ENCODE measurements around the gene TANGO2.

TANGO2 gene

DNA sequence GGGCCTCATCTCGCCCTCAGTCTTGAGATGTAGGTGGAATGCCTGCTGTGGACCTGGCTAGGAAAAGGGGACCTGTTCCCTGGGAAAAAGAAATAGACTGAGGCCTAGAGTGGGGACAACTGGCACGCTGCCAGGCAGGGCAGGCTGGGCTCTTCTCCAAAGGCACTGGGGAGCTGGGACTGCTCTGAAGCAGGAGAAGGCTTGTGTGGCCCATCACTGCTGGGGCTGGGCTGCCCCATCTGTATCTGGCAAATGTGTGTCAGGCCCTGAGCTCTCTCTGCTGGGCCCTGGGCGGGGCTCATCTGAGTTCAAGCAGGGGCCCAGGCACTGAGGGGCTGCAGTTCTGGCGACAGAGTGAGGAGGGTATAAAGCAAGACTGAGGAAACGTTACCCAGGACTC is 37.2 kb upstream of the TANGO2 start:
- no peak for DNase-seq (ENCODE audit: low read depth in 2 of 2)

DNA sequence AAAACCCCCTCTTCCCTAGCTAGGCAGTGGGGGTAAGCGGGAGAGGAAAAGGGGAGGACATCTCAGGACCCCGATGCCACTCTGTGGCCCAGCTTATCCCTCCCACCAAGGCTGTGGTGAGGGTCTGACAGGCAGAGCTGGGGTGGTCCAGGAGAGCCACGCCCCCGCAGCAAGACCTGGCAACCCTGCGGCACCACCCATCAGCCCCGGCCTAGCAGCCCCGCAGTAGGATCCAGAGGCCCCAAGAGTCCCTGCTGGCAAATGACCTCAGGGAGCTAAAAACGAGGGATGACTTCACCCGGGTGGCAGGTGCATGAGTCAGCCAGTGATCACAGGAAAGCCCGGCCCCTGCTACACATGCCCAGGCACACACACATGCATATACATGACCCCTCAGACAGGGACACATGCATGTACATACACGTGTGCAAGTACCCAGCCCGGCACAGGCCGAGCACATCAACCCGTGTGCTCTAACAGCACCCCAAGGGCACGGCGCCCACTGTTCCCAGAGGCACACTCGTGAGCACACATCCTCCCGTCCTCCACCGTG is 36.6 kb upstream of the TANGO2 start:
- DNase-seq (ENCODE audit: low read depth in 2 of 2): no peak

DNA sequence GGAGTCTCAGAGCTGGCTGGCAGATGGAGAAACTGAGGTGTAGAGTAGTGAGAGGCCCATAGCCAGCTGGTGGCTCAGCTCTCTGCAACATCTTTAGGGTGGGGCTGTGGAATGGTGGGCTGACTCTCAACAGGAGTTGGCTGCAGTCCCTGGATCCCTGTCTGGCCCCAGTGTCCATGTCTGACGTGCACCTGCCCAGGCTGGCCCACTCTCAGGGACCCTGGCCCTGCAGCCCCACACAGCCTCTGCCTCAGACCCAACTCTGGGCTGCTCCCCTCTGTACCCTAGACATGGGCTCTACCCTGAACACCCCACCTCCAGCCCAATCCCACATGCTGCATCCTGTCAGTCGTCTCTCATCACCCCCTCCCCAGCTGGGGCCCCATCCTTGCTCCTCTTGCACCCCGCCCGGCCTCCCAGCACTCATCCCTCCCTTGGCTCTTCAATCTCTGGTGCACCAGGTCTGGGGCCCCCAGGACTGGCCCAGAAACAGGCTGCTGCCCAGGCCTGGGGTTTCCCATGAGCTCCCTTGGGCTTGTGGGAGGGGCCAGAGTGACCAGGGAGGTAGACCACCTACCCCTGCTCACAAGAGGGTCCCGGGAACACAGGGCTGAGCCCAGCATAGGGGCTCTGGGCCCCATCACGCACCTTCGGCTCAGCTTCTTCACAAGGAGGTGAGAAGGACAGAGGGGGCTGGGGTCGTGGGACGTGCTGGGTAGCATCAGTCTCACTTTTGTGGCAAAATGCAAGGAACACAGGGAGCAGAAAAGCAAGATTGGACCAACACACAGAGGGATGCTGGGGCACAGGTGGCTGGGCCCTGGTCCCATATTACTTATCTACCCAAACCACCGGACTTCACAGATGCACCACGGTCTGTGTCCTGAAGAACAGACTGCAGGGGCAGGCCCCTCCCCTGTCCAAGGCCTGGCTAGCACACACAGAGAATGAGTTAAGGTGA is 35.8 kb upstream of the TANGO2 start:
- DNase-seq (ENCODE audit: low read depth in 2 of 2): no peak

DNA sequence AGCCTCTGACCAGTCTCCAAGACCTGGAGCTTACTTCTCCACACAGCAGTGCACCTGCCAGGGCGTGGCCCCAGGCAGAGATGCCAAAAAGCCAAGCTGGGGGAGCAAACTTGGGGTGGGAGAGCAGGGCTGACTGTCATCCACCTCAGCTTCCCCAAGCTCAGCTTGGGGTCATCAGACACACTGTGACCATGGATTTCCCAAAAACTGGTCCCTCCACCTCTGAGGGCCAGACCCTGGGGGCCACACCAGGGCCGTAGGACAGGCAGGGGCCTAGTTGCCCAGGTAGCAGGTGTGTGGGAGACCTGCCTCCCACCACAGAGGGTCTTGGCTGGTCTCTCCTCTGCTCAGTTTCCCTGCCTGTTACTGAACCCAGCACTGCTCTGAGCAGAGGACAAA is 34.9 kb upstream of the TANGO2 start:
- DNase-seq (ENCODE audit: low read depth in 2 of 2): no peak

DNA sequence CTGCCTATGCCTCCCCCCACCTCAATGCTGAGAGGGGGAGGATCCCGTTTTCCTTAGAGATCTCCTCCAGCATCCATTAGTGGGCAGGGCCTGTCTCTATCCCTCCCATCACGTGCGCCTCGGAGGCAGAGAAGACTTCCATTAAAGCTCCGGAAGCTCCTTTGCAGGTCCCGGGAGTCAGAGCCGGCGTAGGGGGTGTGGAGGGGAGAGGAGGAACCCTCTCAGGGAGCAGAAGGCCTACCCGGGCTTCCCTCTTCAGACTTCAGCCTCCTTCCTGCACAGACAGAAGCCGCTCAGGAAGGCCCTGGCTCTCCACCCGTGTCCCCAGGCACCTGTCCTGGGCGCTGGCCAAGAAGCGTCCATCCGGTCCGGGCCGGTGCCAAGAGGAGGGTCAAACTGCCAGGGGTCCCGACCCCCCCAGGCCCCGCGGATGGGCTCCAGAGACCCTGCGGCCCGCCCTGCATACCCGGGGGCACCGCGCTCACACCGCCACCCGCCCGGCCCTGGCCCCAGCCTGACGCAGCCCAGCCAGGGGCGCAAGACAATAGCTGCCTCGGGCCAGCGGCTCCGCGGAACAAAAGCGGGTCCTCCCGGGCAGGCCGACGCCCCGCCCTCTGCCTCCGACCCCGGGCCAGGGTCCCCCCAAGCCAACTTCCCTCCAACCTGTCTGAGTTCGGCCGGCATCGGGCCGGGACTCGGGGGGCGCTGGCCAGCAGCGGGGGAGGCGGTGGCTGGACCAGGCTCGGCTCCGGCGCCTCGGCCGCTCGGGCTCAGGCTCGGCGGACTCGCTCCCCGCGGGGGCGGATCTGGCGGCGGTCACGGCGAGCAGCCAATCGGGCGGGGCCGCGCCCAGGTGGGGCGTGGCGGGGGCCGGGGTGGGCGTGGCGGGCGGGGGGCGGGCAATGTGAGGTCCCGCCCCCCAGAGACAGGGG is 34.2 kb upstream of the TANGO2 start:
- peak; percentile 14 to 43 for DNase-seq (ENCODE audit: low read depth in 2 of 2)

DNA sequence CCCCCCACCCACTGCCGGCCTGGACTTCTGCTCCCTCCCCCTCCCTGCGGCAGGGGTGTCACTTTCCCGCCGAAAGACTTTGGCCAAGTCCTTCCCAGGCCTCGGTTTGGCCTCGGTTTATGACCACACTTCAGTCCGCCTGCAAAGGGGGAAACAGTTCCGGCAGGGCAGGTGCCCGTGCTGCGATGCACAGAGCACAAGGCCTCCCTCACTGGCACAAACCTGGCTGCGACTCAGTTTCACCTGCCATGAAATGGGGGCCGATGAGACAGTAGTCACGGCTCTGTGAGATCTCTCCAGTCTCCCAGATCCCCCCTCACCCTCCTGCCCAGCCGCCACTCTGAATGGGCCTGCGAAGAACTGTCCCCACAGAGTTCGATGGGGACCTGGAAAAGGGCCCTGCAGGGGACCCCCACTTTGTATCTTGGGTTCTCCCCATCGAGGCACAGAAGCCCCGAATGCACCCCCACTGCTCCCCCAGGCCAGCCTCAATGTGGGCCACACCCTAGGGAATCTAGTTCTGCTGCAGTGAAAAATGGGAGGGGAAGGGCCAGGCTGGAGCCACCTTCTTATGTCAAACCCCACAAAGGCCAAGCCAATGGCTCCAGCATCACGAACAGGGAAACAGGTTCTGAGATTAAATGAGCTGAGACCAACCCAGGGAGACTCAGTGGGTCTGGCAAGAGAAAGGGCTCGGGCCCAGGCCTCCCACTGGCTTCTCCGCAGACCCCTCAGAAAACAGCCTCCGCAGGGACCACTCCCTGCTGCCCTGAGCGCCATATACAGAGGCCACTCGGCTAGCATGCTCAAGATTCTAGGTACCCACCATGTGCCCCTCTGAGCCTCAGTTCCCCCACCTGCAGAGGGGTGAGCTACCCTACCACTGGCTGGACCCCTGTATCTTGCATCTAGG is 33.3 kb upstream of the TANGO2 start:
- DNase-seq (ENCODE audit: low read depth in 2 of 2): no peak

DNA sequence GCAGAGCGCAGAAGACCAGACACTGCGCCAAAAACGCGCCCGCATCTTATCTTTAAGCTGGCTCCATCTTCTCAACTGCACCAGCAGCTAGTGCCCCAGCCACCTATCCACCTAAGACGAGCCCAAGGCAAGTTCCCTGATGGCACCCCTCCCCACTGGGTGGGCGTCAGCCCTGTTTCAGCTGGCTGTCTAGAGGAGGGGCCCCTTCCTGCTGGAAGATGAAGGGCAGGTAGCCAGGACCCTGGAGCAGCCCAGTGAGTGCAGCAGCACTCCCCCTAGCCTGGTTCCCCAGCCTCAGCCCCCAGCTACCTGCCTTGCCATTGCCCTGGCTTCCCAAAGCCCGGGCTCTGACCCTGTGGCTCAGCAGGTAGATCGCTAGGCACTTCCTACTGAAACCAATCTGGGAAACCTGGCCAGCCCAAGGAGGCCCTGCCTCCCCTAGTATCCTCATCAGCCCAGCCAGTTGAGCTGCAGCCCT is 32.5 kb upstream of the TANGO2 start:
- DNase-seq (ENCODE audit: low read depth in 2 of 2): no peak

DNA sequence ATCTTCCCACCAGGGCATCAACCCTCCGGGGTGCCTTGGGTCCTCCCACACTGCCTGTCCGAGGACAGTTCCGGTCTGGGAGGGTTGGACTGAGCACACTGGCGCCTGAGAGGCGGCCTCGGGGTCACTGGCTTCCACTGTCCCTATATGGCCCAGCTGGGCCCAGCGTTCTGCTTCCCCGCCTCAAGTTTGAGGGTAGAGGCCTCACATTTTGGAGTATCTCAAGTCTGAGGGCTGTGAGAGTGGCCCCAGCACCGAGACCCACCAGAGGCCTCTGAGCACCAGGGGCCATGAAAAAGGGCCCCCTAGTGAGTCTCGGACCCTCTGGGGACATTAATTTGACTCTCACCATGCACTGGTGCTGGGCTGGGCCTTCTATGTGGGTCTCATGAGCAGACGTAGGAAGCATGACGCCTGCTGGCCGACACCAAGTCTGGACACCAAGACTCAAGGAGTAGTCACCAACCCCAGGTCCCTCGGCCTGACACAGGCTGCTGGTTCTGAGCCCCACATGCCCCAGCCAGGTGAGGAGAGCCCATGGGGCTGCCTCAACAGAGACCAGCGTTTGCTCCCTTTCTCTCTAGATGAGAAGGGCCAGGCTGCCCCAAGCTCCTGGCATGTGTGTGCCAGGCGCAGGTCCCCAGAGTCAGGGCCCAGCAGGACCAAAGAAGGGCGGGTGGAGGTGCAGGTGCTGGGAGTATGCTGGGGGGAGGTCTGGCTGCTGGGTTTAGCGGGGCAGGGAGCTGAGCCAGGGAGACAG is 31.8 kb upstream of the TANGO2 start:
- no peak for DNase-seq (ENCODE audit: low read depth in 2 of 2)

DNA sequence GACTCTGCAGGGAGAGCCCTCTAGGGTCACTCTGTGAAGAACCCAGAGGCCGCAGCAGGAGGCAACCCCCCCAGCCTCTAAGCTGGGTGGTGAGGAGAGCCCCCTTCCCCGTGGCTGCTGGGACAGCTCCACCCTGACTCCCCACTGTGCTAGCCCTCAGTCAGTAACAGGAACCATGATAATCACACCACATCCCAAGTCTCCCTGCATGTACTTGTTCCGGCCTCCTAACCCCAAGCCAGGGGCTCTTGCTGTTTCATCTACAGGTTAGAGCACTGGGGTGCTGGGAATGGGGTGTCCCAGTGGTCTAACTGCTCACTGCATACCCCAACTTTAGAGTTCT is 31.2 kb upstream of the TANGO2 start:
- no peak for DNase-seq (ENCODE audit: low read depth in 2 of 2)

DNA sequence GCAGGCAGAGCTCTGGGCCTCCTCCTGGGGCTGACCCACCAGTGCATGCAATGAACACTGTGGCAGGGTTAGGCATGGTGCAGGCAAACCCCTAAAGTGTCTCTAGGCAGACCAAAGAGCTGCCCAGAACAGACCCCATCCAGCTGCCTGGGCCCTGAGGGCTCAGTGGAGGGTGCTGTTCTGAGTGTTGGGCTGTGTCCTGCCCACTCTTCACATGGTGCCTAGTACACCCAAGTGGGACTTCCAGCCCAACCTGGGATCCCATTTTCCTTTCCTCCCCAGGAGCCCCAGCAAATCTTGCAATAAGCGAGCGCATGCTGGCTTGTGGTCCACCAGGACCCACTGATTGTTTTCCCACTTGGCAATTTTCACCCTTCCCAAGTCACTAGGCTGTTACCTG is 30.7 kb upstream of the TANGO2 start:
- no peak for DNase-seq (ENCODE audit: low read depth in 2 of 2)

DNA sequence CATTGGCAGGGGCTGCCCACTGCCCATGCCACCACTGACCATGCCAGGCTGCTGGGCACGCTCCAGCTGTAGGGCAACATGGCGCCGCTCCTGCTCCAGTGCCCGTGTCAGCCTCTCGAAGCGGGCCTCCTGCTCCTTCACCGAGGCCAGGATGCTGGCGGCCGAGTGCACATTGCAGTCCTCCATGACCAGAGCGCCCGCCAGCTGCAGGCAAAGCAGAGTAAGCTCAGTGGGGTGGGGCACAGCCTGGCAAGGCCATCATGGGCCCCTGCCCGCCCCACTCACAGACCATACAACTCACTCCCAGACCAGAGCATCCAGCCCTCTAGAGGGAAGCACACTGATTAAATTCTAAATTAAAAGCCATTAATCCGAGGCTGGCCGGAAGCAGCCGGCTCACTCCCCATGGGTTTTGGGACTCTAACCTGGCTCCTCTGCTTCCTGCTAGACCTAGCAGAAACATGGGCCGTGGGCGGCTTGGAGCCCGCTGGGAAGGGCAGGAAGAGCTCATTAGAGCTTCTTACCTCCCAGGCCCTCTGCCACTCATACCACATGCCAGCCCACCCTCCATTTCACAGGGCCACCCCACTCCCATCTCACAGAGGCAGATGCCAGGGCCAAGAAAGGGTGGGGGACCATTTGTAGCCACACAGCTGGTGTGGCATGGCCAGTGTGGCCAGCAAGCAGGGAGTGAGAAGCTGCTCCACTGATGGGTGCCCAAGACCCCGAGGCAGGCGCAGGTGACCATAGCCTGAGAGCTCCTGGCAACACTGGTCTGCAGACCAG is 30.1 kb upstream of the TANGO2 start:
- no peak for DNase-seq (ENCODE audit: low read depth in 2 of 2)

DNA sequence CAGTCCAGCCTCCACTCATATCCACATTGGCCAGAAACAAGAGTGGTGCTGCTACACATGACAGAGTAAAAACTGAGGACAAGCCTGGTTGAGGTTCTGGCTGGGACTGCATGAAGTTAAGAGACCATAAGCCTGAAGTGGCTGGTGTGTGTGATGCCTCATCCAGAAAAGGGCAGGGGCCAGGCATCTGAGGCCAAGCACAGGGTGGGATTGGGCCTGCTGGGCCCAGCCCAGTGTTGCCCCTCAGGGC is 29.6 kb upstream of the TANGO2 start:
- no peak for DNase-seq (ENCODE audit: low read depth in 2 of 2)

DNA sequence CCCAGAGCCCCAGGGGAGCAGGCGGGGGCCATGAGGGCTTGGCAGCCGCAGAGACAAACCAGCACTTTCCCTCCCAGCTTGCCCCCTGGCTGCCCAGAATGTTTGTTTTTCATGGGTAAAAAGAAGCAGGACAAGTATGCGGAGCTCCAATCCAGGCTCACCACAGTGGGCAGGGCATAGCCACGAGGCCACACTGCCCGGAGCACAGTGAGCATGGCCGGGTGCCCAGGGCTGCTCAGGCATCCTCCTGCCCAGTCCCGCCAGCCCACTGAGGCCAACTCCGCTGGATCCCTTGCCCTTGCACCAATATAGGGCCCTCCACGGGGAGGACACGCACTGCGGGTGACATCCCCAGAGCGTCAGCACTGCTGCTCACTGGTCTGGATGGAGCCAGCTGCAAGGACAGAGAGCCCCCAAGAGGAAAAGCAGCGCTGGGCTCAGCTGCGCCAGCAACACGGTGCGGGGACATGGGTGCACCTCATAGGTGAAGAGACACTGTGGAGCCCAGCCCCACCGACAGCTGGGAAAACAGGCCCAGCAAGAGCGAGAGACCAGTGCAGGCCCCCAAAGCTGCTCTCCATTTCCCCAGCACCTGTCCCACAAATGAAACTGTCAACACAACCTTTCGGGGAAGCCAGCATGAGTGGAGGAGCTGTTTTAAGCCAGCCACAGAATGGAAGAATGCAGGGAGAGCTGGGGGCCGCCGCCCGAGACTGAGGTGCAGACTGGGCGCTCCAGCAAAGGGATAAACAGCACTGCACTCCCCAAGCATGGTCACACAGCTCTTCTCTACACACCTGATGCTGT is 29.1 kb upstream of the TANGO2 start:
- DNase-seq (ENCODE audit: low read depth in 2 of 2): no peak

DNA sequence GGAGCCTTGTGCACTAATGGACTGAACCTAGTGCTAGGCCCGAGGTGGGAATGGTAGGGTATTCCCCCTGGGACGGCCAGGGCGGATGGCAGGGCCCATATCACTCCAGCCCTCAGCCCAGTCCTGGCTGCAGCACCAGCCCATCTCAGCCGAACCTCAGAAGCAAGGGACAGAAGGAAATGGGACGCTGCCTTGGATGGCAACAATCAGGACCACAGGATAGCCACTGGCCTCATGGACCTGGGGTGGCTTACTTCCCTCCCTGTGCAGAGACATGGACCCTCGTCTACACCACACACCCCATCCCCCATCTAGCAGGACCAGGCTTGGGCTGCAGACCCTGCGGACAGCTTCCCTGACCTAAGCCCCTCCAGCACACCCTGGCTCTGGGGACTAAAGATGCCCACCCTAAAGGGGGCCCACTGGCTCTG is 28.4 kb upstream of the TANGO2 start:
- no peak for DNase-seq (ENCODE audit: low read depth in 2 of 2)

DNA sequence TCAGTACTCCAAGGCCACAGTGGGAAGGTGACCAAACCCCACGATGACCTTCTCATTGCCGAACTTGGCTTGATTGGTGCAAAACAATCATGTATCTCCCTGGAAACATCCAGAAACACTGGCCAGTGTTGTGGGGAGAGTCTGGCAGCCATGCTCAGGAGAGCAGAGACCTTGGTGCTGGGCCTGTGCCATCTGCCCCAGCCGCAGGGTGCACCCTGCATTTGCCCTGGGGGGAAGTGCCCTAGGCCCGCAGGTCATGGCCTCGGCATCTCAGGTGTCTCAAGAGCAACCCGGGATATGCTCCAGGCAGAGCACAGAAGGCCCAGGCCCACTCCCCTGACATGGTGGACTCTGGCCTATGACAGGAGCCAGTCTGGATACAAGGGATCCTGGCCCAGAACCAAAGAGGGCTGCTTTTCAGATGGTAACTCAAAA is 28.0 kb upstream of the TANGO2 start:
- DNase-seq (ENCODE audit: low read depth in 2 of 2): no peak

DNA sequence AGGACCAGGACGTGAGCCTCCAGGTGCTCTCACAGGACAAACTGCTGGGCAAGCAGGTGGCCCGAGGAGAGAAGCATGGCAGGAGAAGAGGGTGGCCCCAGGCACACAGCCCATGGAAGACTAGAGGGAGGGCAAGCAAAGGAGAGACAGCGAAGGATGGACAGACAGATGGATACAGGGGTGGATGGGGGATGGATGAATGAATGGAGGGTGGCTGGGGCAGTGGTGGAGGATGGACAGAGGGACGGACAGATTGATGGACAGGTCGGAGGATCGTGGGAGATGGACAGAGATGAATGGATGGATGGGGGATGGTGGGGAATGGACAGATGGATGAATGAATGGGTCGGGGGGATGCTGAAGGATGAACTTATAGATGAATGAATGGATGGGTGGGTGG is 27.0 kb upstream of the TANGO2 start:
- DNase-seq (ENCODE audit: low read depth in 2 of 2): no peak

DNA sequence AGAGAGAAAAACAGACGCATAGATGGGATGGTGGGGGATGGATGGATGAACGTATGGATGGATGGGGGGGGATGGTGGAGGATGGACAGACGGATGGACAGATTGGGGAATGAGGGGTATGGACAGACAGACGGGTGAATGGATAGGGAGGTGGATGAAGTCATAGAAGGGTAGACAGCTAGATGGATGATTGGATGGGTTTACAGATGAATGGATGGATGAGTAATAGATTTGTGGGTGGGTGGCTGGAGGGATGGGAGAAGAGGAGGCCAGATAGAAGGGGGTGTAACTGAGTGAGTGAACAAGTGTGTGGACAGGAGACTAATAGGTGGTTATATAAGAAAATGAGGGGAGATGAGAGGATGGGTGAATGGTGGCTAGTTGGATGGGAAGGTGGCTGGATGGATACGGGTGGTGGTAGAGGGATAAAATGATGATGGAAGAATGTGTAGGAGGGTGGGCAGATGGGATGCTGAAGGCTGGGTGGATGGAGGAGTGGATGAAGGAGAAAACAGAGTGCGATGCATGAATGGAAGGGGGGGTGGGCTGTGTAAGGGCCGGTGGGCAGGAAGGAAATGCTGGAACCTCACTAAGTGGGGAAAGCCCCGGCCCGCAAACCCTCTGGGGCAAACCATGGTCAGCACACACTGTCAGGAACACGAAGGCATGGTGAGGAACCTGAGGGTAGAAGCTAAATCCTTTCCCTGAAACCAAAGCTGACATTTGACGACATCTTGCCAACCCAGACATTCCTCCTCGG is 25.9 kb upstream of the TANGO2 start:
- DNase-seq (ENCODE audit: low read depth in 2 of 2): no peak

DNA sequence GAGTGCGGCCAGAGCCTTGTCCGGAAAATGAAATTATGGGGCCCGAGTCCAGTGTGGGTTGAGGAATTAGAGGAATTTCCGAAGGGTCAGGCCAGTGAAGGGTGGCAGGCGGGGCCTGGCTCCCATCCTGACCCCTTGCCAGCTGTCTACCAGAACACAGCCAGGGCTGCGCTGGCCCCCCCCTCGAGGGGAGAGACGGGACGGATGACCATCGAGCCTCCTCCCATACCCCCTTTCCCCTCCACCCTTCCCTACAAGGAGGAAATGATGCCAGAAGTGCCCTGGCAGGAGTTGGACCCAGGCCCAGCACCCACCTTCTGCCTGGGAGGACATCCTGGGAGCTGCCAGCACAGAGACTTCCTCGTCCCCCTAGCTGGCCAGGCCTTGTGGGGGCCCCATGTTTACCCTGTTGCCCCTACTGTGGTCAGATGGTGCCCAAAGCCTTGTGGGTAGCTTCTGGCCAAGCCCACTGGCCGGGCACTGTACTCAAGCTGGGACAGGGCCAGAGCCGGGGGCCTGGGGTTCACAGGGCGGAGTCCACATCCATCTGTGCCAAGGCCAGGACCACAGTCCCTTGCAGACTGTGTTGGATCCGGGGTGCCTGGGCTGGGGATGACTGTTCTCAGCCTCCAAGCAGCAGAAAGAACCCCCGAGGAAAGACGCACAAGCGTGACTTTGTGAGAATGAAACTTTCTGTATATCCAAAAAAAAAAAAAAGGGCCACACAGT is 25.1 kb upstream of the TANGO2 start:
- DNase-seq (ENCODE audit: low read depth in 2 of 2): no peak

All from stimulated activated CD8-positive, alpha-beta memory T cell treated with anti-CD3 and anti-CD28 coated beads, Interleukin-2, amount 100 ng/mL, for 1 hour (primary cell).